NCI-H748 (cell line): ENCODE measurements around the gene CYTH2.
"Not testable (repeated sequence)": the region's sequence is repeated elsewhere in the genome, so short reads cannot be mapped to it uniquely, and the experiment has no call there.

Experiments used
- DNase-seq: peaks from one replicate; lab custom pipeline; 2025; ENCODE audit not compliant: unreplicated experiment; lab: John Stamatoyannopoulos, UW

Gene CYTH2

GRCh38 chr19:48477067-48477685, 8.0 kb downstream of the CYTH2 start:
- no peak for DNase-seq

GRCh38 chr19:48477698-48478338, 8.6 kb downstream of the CYTH2 start:
- DNase-seq, result no peak

GRCh38 chr19:48478339-48479256, 9.4 kb downstream of the CYTH2 start:
- no peak for DNase-seq

GRCh38 chr19:48479686-48480085, 10.5 kb downstream of the CYTH2 start:
- no peak for DNase-seq

- DNase-seq, result no peak
Observed at GRCh38 chr19:48480183-48480557, 11.0 kb downstream of the CYTH2 start.

GRCh38 chr19:48480558-48481500, 11.7 kb downstream of the CYTH2 start:
- peak; percentile 26 for DNase-seq

- no peak for DNase-seq
Observed at GRCh38 chr19:48481846-48482639, 12.9 kb downstream of the CYTH2 start.

GRCh38 chr19:48483301-48483700, 14.1 kb downstream of the CYTH2 start:
- DNase-seq, result no peak

- DNase-seq, result no peak
Observed at GRCh38 chr19:48484247-48484893, 15.2 kb downstream of the CYTH2 start.

GRCh38 chr19:48484931-48485612, 15.9 kb downstream of the CYTH2 start:
- DNase-seq, result no peak

GRCh38 chr19:48486706-48487105, 17.5 kb downstream of the CYTH2 start:
- DNase-seq, result not testable (repeated sequence)

- DNase-seq, result no peak
Observed at GRCh38 chr19:48487544-48487943, 18.4 kb downstream of the CYTH2 start.

GRCh38 chr19:48487948-48488347, 18.8 kb downstream of the CYTH2 start:
- no peak for DNase-seq

GRCh38 chr19:48488478-48488877, 19.3 kb downstream of the CYTH2 start:
- DNase-seq, result not testable (repeated sequence)

GRCh38 chr19:48489608-48490216, 20.5 kb downstream of the CYTH2 start:
- DNase-seq, result peak; percentile 65

GRCh38 chr19:48490981-48491792, 22.0 kb downstream of the CYTH2 start:
- DNase-seq, result peak; percentile 84

- no peak for DNase-seq
Observed at GRCh38 chr19:48491793-48492123, 22.6 kb downstream of the CYTH2 start.
